Measurements from ENCODE around the gene ESAM. TPM values are rescaled to one million over a fixed set of nuclear protein-coding genes. Genes with fewer than 3 reads are reported as not detected.

The ESAM gene
- polyA plus RNA-seq, 1 donor from 2014 or later: 2.5 TPM

DNA sequence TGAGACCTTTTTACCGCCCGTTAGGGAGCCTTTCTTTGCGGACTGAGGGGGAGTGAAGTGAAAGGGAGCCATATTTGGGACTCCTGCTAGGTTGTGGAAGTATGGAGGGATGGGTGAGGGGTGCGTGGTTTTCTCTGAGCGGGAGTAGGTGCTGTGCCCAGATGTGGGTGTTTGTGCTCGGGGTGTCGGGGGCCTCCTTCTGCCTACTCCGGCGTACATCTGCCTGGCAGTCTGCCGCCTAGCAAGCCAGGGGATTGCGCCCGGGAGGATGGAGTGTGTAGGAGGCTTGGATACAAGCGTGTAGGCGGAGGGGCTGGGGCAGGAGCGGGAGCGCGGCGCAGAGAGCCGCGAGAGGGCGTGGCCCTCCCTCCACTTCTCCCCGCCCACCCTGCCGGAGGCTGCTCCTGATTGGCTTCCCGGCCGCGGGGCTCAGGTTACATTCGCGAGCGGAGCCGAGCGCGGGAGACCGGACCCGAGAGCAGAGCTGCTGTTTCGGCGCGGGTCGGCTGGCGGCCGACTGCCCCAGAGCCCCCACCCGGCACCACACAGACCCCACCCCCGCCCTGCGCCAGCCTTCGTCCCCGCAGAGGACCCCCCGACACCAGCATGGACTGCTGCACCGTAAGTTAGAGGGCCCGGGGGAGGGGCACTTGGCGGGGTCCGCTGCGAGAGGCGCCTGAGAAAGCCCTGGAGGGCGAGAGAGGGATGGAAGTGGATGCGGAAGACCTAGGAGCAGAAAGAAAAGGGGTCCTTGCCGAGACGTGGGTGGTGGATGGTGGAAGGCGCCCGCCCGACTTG lies 22.4 kb downstream of the ESAM start, which contains the start of gene NRGN:
Gene NRGN, plus strand, starts transcription at position 464 of the 798 bp plus-strand sequence. Its CDS starts 143 bp downstream, at position 607.
- Mint-ChIP-seq H3K4me3 (peak within 1 kb of the TSS; percentile 79 to 93 (median 92)), H3K27ac (peak within 1 kb of the TSS; percentile 39 to 87 (median 48)), H3K27me3 (peaks cover 8% of the 10 kb centered on the region), H3K36me3 (no peaks in the 10 kb centered on the region), H3K4me1 (peaks cover 8 to 18% (median 12%) of the 10 kb centered on the region in 3 donors), H3K9me3 (no peaks in the 10 kb centered on the region)

DNA sequence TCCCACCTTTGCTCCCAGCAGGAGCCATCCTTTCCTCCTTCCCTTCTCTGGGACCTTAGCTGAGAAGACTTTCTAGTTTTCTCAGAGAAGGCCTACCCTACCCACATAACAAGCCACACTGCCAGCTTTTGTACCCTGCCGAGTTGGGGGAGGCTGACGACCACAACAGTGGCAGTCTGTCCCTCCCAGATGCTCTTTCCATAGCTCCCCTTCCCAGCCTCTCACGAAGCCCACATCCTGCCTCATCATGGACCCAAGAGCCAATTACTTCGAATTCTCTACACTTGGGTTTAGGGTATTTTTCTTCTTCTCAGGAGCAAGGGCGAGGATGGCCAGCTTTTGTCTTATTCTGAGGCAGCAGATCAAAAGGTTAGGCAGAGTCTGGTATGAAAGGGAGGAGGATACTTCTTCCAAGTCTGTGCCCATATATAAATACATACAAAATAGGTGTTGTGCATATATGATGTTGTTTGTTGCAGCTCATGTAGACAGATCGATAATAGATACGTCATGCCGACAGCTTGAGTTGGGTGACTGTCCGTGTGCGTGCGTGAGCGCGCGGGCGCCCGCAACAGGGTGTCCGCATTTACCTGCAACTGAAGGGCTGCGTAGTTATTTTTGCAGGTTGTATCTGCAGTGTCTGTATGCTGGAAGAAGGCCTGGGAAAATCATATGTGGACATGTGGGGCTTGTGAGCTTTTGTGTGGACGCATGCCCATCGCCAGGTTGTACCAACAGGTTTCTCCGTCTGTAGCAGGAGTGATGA lies 23.2 kb downstream of the ESAM start:
- no peaks in the 10 kb centered on the region for H3K9me3 Mint-ChIP-seq
- peak overlapping the region; percentile 16 to 48 (median 34) for H3K27ac Mint-ChIP-seq
- H3K4me3 Mint-ChIP-seq: peak overlapping the region; percentile 79 to 93 (median 92)
- peaks cover 8 to 18% (median 12%) of the 10 kb centered on the region in 3 donors for H3K4me1 Mint-ChIP-seq
- H3K36me3 Mint-ChIP-seq: no peaks in the 10 kb centered on the region
- H3K27me3 Mint-ChIP-seq: peaks cover 8% of the 10 kb centered on the region

DNA sequence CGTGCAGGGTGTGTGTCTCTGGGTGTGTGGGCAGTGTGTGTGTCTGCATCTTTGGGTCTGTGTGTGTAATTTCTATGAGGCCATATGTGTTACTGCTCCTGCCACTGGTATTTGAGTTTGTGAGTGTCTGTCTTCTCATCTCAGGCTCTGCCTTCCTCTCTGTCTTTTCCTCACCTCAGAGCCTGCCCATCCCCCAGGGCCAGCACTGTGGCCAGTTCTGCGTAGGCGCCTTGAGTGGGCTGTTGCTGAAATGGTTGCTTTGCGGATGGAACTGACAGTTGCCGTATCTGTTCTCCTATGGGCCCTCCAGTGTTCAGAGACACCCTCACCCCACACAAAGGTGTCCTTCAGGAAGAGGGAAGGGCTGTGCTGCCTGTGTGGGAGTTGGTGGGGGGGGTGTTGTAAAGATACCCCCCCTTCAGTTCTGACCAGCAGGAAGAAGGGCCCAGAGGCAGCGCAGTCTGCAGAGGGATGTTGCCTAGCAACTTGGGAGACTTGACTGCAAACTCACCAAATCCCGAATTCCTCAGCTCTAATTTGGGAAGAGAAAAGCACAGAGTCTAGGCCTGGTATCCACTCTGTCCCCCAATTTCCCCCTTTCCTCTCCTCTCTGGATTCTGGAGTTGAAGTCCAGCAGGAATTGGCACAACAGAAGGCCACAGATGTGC lies 24.3 kb downstream of the ESAM start:
- H3K27ac Mint-ChIP-seq: no peak overlapping the region
- H3K4me3 Mint-ChIP-seq: peak overlapping the region in 1 of 4 donors; percentile 9
- no peaks in the 10 kb centered on the region for H3K36me3 Mint-ChIP-seq
- H3K4me1 Mint-ChIP-seq: peaks cover 8 to 18% (median 12%) of the 10 kb centered on the region in 3 donors
- peaks cover 4% of the 10 kb centered on the region for H3K27me3 Mint-ChIP-seq
- no peaks in the 10 kb centered on the region for H3K9me3 Mint-ChIP-seq

DNA sequence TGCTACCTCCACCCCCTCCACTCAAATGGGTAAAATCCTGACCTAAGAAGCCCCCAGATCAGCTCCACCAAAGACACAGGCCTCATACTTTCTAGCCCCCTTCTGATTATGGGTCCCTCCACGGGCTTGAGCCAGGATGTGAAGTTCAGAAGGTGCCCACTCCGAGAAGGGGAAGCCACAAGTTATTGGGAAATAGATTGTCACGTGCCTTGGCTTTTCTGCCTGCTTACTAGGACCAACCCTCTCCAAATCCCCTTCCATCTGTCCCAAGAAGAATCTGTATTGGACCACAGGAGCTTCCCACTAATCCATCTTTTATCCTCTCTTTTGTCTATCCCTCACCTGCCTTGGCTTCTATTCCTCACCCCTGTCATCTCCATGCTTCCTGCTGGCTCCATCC lies 25.4 kb downstream of the ESAM start:
- H3K9me3 Mint-ChIP-seq: no peaks in the 10 kb centered on the region
- H3K4me3 Mint-ChIP-seq: peak overlapping the region in 1 of 4 donors; percentile 38
- peaks cover 1% of the 10 kb centered on the region for H3K27me3 Mint-ChIP-seq
- H3K36me3 Mint-ChIP-seq: no peaks in the 10 kb centered on the region
- H3K4me1 Mint-ChIP-seq: peaks cover 8 to 18% (median 12%) of the 10 kb centered on the region in 3 donors
- H3K27ac Mint-ChIP-seq: no peak overlapping the region

DNA sequence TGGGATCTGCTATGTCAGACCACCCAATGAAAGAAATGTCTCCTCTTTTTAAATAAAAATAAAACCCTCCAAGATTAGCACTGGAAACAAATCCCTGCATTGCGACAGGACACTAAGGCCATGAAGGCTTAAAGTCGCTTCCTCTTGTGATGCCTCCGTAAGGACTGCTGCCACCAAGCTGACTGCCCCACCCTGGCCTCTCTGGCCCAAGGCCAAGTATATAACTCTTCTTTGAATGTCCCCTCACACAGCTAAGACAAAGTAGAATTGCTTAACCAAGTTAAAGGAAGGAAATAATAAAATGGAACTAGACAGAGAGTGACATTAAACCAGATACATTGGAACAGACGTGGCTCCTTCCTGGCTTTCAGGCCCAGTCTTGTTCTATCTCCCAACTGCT lies 29.9 kb downstream of the ESAM start:
- Mint-ChIP-seq H3K27ac (no peak overlapping the region), H3K27me3 (peaks cover 1% of the 10 kb centered on the region), H3K9me3 (no peaks in the 10 kb centered on the region), H3K4me3 (no peak overlapping the region), H3K36me3 (no peaks in the 10 kb centered on the region), H3K4me1 (no peaks in the 10 kb centered on the region)

DNA sequence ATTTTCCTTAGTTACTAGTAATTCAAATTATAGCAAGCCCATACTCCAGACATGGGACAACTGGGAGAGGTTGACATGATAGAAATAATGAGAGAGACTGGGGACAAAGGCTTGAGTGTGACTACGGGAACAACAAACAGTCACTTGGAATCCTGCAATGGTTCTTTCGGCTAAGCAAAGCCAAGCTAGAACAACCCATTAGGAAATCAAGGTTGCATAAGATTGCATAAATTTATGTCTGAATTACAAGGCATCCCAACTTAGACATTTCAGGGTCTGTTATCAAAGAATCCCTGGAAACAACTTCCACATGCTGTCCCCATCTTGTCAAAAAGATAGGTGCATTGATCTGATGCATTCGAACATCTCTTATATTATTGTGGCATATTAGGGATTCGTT lies 32.5 kb downstream of the ESAM start:
- no peaks in the 10 kb centered on the region for H3K36me3 Mint-ChIP-seq
- no peak overlapping the region for H3K4me3 Mint-ChIP-seq

DNA sequence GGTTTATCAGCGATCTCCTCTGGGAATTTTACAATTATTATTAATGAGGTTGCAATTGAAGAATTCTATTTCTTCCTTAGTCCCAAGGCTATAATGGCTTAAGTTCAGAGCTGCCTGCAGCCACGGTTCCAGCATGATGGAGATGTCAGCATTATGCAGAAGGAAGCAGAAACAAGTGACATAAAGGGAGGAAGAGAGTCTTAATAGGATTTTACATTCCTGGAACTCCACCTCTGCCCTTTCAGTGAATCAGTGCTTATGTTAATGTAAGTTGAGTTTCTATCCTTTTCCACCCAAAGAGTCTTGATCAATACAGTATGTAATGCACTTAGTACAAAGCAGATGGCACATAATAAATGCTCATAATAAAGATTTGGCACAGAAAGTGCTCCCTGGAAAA lies 34.0 kb downstream of the ESAM start:
- Mint-ChIP-seq H3K4me3 (no peak overlapping the region), H3K4me1 (peaks cover 17 to 24% (median 24%) of the 10 kb centered on the region in 3 donors), H3K36me3 (no peaks in the 10 kb centered on the region), H3K27me3 (peaks cover 9% of the 10 kb centered on the region), H3K27ac (no peak overlapping the region), H3K9me3 (no peaks in the 10 kb centered on the region)

More for the DNA sequence above, 32.5 kb downstream of the ESAM start:
- peaks cover 16 to 17% (median 17%) of the 10 kb centered on the region in 3 donors for H3K4me1 Mint-ChIP-seq
- H3K9me3 Mint-ChIP-seq: no peaks in the 10 kb centered on the region
- H3K27me3 Mint-ChIP-seq: peaks cover 6% of the 10 kb centered on the region
- no peak overlapping the region for H3K27ac Mint-ChIP-seq

DNA sequence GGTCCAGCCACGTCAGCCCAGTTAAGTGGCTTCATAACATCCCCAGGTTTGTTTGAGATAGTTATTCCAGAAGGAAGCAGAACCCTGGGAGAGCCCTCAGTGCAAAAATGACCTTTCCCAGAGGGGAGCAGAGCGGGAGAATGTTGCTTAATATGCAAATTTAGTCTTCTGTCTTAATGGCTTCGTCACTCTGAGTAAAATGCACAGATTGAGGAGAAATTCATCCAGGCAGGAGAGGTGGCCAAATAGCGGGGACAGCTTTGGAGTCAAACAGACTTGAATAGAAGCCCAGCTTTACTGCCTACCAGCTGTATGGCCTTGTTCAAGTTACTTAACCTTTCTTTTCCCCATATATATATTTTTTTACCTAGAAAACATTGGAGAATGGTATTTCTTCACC lies 34.6 kb downstream of the ESAM start:
- Mint-ChIP-seq H3K27ac (no peak overlapping the region), H3K36me3 (no peaks in the 10 kb centered on the region), H3K4me3 (no peak overlapping the region), H3K9me3 (no peaks in the 10 kb centered on the region), H3K27me3 (peaks cover 14% of the 10 kb centered on the region), H3K4me1 (peaks cover 22 to 30% (median 24%) of the 10 kb centered on the region in 3 donors)

DNA sequence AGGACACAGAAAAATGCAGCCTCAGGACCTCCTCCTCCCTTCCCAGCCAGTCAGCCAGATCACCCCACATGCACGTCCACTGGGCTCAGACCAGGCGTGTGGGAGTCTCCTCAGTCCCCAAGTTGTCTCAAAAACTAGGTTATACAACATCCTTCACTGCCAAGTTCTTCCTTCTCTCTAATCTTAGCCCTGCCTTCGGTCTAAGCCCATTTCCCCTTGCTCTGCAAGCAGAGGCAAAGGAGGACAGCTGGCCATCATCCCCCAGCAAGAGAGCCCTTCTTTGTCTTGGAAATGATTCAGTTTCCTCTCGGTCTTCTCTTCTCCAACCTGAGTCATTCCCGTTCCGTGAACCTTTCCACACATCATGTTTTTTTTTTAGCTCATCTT lies 36.4 kb downstream of the ESAM start:
- Mint-ChIP-seq H3K36me3 (no peaks in the 10 kb centered on the region), H3K27ac (peak overlapping the region in 1 of 3 donors; percentile 33), H3K27me3 (peaks cover 26% of the 10 kb centered on the region), H3K4me1 (peaks cover 22 to 39% (median 24%) of the 10 kb centered on the region in 3 donors), H3K4me3 (peak overlapping the region; percentile 46 to 91 (median 71)), H3K9me3 (peaks cover 0 to 2% (median 0%) of the 10 kb centered on the region in 3 donors)

DNA sequence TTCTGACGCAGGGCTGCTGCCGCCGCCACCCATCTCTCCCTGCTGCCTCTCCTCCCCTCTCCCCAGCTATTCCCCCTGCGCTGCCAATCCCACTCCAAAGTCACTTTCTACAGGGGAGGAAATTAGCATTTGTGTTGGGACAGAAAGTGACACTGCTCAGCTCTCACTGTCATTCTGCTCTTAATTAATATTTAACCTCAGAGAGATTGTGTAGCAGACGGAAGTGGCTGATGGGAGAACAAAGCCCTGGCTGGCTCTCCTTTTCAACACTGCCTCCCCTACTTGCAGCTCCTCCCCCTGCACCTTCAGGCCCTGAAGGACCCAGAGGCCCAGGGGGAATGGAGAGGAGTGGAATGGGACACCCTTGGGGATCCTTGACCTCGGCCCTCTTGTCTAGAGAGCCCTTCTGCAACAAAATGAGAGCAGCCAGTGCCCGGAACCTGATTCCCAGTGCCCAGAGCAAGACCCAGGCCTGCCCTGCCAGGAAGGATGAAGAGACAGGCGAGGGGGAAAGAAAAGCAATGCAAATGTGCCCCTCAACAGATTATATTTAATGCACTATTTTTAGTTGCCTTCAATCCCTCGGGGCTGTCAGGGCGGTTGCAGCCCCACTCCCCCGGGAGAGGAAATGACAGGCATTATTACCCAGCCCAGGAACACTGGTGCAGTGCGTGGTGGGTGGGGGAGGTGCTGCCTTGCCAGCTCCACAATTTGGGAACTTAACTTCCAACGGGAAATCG lies 36.9 kb downstream of the ESAM start:
- Mint-ChIP-seq H3K4me1 (peaks cover 22 to 39% (median 24%) of the 10 kb centered on the region in 3 donors), H3K36me3 (no peaks in the 10 kb centered on the region), H3K4me3 (peak overlapping the region; percentile 46 to 91 (median 71)), H3K27ac (peak overlapping the region in 1 of 3 donors; percentile 33), H3K9me3 (peaks cover 0 to 2% (median 0%) of the 10 kb centered on the region in 3 donors), H3K27me3 (peaks cover 26% of the 10 kb centered on the region)

DNA sequence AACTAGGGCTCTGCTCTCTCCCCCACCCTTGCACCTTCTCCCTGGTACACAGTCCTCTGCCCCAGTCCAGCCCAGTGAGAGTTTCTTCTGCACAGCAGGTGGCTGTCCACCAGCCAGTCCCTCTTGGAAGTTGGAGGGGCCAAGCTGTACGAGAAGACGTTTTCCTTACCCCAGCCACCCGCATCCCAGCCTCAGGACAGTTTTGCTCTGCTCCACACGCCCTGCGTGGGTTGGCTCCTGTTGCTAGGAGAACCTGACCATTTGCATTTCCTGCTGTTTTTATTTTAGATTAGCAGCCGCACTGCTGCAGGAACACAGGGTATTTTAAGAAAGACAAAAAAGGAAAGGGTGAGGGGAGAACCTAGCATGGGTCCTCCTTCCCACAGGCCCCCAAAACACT lies 39.9 kb downstream of the ESAM start:
- Mint-ChIP-seq H3K27ac (no peak overlapping the region), H3K9me3 (peaks cover 0 to 2% (median 0%) of the 10 kb centered on the region in 3 donors), H3K4me3 (peak overlapping the region in 1 of 4 donors; percentile 61), H3K36me3 (no peaks in the 10 kb centered on the region), H3K27me3 (peaks cover 52% of the 10 kb centered on the region), H3K4me1 (peaks cover 22 to 50% (median 35%) of the 10 kb centered on the region in 3 donors)

DNA sequence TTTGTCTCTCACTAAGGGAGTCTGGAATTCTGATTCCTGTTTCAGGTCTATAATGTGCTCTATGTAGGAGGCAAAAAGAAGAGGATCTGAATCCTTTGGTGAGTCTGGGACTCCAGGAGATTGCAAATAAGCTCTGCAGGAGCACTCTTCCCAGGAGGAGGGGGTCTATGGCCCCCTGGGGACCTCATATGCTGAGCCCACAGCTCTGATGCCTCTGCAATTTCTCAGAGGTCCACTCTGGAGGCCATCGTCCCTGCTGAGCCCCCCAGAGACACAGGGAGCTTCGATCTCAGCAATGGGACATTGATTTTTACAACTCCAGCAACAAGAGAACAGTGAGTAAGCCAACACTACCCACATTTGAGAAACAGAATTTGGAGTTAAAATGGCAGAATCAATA lies 42.6 kb downstream of the ESAM start:
- peaks cover 54% of the 10 kb centered on the region for H3K27me3 Mint-ChIP-seq
- H3K36me3 Mint-ChIP-seq: no peaks in the 10 kb centered on the region
- no peak overlapping the region for H3K27ac Mint-ChIP-seq
- peaks cover 6 to 33% (median 18%) of the 10 kb centered on the region in 3 donors for H3K4me1 Mint-ChIP-seq
- H3K4me3 Mint-ChIP-seq: no peak overlapping the region
- peaks cover 0 to 2% (median 0%) of the 10 kb centered on the region in 3 donors for H3K9me3 Mint-ChIP-seq

DNA sequence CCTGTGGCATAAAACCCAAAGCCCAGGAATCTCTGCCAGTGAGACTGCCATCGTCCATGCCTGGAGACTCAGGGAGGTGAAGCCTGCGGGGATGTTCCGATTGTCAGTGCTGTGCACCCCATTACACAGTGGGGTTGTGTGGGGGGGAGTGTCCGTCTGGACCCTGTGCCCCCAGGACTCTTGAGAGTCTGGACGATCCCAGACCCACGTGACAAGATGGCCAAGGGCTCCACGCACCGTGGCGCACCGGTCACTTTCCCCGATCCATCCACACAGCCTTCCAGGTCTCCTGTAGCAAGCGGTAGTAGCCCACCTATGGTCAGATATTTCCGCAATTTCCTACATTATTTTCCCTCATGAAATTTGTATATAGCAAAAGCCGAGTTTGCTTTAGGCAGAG lies 43.3 kb downstream of the ESAM start:
- H3K27ac Mint-ChIP-seq: no peak overlapping the region
- H3K36me3 Mint-ChIP-seq: no peaks in the 10 kb centered on the region
- H3K4me1 Mint-ChIP-seq: peaks cover 5 to 27% (median 11%) of the 10 kb centered on the region in 3 donors
- peak overlapping the region in 1 of 4 donors; percentile 33 for H3K4me3 Mint-ChIP-seq
- H3K9me3 Mint-ChIP-seq: peaks cover 0 to 2% (median 0%) of the 10 kb centered on the region in 3 donors
- H3K27me3 Mint-ChIP-seq: peaks cover 53% of the 10 kb centered on the region

Data from IgD-negative memory B cell (primary cell).